ENCODE measurements around the gene STK24.

DNA sequence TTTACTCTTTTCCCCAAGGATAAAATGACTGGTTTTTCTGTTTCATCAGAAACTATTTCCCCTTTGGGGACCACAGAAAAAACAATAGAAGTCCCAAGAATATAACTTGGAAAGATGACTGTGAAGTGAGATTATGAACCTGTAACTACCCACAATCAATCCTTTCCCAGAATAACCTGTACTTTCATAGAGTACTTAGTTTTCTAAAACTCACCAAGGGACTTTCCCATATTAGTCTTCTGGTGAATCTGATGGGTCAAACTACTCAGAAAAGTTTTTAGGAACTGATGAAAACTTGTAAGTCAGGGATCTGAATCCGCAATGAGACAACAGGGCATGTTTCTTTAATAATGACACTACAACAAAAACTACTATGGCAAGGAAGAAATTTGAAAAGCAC is 62.6 kb downstream of the STK24 start:
- TF ChIP-seq, protein P1, sequence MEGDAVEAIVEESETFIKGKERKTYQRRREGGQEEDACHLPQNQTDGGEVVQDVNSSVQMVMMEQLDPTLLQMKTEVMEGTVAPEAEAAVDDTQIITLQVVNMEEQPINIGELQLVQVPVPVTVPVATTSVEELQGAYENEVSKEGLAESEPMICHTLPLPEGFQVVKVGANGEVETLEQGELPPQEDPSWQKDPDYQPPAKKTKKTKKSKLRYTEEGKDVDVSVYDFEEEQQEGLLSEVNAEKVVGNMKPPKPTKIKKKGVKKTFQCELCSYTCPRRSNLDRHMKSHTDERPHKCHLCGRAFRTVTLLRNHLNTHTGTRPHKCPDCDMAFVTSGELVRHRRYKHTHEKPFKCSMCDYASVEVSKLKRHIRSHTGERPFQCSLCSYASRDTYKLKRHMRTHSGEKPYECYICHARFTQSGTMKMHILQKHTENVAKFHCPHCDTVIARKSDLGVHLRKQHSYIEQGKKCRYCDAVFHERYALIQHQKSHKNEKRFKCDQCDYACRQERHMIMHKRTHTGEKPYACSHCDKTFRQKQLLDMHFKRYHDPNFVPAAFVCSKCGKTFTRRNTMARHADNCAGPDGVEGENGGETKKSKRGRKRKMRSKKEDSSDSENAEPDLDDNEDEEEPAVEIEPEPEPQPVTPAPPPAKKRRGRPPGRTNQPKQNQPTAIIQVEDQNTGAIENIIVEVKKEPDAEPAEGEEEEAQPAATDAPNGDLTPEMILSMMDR (IDR thresholded peaks at IDR 0.05) = no peak
- TF ChIP-seq POLR2A (IDR thresholded peaks at IDR 0.05) = no peak
